Measurements from ENCODE around the gene RBMS3. TPM values are rescaled to one million over a fixed set of nuclear protein-coding genes. Genes with fewer than 3 reads are reported as not detected.

RBMS3 gene
- total RNA-seq, 2 donors from 2014 or later = 31.7 to 45.1 TPM

DNA sequence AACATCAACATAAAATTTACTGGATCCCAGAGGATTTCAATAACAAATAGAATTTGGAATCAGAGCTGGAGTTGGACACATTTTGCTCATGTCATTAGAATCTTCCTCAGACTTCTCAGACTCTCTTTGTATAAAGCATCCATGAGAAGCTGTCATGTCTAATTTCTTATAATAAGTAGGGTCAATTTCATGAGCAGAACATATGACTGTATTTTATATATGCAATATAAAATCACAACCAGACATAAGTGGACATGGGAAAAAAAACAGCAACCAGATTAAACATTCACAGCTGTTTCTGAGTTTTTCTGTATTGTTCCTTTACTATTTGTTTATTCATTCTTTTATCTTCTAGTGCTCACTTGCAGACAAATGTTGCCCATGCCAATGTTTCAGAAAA is 325.5 kb downstream of the RBMS3 start:
- H3K36me3 ChIP-seq = no peaks in the 10 kb centered on the region
- no peak for DNase-seq (ENCODE audit: low spot score)
- intact Hi-C loops (cut with DNase I) = no loop called here
- no peaks in the 10 kb centered on the region for H3K27me3 ChIP-seq (replicated peaks; ENCODE audit: insufficient read depth)
- no peak overlapping the region for H3K27ac ChIP-seq
- H3K9me3 ChIP-seq = no peaks in the 10 kb centered on the region
- H3K4me1 ChIP-seq (replicated peaks) = no peaks in the 10 kb centered on the region
- H3K4me3 ChIP-seq = no peak overlapping the region
- TF ChIP-seq POLR2A (IDR thresholded peaks at IDR 0.05) (no peak), POLR2AphosphoS5 (IDR thresholded peaks at IDR 0.05) (no peak)
- TF ChIP-seq, protein P1, sequence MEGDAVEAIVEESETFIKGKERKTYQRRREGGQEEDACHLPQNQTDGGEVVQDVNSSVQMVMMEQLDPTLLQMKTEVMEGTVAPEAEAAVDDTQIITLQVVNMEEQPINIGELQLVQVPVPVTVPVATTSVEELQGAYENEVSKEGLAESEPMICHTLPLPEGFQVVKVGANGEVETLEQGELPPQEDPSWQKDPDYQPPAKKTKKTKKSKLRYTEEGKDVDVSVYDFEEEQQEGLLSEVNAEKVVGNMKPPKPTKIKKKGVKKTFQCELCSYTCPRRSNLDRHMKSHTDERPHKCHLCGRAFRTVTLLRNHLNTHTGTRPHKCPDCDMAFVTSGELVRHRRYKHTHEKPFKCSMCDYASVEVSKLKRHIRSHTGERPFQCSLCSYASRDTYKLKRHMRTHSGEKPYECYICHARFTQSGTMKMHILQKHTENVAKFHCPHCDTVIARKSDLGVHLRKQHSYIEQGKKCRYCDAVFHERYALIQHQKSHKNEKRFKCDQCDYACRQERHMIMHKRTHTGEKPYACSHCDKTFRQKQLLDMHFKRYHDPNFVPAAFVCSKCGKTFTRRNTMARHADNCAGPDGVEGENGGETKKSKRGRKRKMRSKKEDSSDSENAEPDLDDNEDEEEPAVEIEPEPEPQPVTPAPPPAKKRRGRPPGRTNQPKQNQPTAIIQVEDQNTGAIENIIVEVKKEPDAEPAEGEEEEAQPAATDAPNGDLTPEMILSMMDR (IDR thresholded peaks at IDR 0.05) = no peak

DNA sequence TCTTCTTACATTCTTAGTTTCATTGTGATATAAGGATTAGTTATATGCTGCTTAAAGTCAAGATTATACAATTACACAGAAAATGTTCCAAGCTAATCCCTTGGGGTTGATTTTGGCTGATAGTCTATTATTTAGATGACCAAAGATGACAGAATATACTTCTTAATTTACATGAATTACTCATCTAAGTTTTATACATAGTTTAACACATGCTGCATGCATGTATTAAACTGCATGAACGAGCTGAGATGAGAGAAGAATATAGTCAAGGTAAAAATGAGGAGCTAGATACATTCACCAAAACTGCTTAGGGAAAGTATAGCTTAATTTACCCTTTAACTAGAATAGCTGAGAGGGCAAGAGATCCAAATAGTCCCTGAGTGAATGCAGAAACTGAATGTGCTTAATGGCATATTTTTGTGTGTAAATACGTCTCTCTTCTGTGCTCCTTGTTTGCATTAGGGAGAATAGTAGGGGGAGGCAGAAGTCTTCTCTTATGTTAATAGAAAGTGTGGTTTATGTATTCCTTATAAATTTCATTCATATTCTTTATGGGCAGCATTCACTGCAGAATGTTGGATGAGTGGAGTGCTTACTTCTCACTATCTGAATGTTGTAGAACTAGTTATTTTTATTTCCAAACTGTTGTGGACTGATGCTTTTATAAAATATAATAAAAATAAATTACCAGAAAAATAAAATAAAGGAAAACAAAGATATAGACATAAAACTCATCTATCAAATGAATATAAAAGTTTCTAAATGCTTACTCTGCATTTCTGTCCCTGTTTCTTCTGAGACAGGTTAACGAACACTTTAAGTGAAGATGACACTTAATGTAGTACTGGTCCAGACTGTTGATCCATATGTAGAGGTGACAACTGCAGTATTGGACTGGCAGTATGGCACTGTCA is 327.8 kb downstream of the RBMS3 start:
- H3K4me1 ChIP-seq (replicated peaks) = no peaks in the 10 kb centered on the region
- 74% methylated on average over 3 of the region's 3 CpGs for WGBS
- no peaks in the 10 kb centered on the region for H3K36me3 ChIP-seq
- TF ChIP-seq, protein P1 (IDR thresholded peaks at IDR 0.05) = no peak
- no peak for TF ChIP-seq POLR2A (IDR thresholded peaks at IDR 0.05)
- no peak for TF ChIP-seq POLR2AphosphoS5 (IDR thresholded peaks at IDR 0.05)
- no peak overlapping the region for H3K27ac ChIP-seq
- intact Hi-C loops (cut with DNase I) = no loop called here
- H3K9me3 ChIP-seq = no peaks in the 10 kb centered on the region
- no peaks in the 10 kb centered on the region for H3K27me3 ChIP-seq (replicated peaks; ENCODE audit: insufficient read depth)
- H3K4me3 ChIP-seq = no peak overlapping the region
- no peak for DNase-seq (ENCODE audit: low spot score)

DNA sequence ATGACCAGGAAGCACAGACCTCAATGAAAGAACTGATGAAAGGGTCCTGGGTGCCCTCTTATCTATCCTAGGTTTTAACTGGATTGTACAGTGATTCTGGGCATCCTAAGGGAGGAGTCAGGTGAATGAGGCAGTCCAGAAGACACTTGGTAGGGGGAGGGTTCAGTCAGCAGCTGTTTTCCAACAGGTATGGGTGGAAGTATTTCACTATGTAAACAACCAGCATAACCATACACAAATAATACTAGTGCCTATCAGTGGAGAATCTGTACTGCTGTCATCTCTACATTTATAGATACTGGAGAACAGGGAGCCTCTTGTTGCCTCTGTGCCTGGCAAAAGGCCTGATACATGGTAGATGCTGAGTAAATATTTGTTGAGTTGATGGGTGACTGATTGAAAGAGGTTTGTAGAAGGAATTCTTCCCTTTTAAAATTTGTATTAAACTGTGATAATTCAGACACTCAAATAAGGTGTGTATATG is 328.5 kb downstream of the RBMS3 start:
- H3K4me3 ChIP-seq = no peak overlapping the region
- intact Hi-C loops (cut with DNase I) = no loop called here
- TF ChIP-seq, protein P1 (IDR thresholded peaks at IDR 0.05) = no peak
- TF ChIP-seq POLR2AphosphoS5 (IDR thresholded peaks at IDR 0.05) = peak; percentile 80
- H3K9me3 ChIP-seq = no peaks in the 10 kb centered on the region
- H3K4me1 ChIP-seq (replicated peaks) = no peaks in the 10 kb centered on the region
- DNase-seq (ENCODE audit: low spot score) = peak; percentile 67
- no peak overlapping the region for H3K27ac ChIP-seq
- H3K36me3 ChIP-seq = no peaks in the 10 kb centered on the region
- no peaks in the 10 kb centered on the region for H3K27me3 ChIP-seq (replicated peaks; ENCODE audit: insufficient read depth)

DNA sequence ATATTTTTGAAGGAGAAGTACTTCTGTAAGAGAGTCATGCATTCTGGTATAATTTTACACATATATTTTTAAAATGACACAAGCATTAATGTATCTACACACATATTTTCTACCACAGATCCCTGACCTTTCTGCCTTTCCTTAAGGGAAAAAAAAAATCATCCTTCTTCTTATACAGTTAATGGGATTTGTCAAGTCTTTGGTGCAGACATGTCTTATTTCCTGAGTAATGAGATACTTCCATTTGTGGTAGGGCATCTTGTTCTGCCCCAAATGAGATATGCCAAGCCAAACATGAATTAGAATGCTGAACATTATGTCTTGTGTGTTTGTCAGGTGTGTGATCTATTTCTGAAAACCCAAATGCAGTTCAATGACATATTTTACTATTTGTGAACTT is 329.9 kb downstream of the RBMS3 start:
- no peaks in the 10 kb centered on the region for H3K36me3 ChIP-seq
- H3K27ac ChIP-seq = no peak overlapping the region
- DNase-seq (ENCODE audit: low spot score) = no peak
- TF ChIP-seq POLR2AphosphoS5 (IDR thresholded peaks at IDR 0.05) (no peak), POLR2A (IDR thresholded peaks at IDR 0.05) (no peak)
- TF ChIP-seq, protein P1 (IDR thresholded peaks at IDR 0.05) = no peak
- H3K9me3 ChIP-seq = no peaks in the 10 kb centered on the region
- intact Hi-C loops (cut with DNase I) = no loop called here
- no peaks in the 10 kb centered on the region for H3K27me3 ChIP-seq (replicated peaks; ENCODE audit: insufficient read depth)
- no peak overlapping the region for H3K4me3 ChIP-seq
- no peaks in the 10 kb centered on the region for H3K4me1 ChIP-seq (replicated peaks)

DNA sequence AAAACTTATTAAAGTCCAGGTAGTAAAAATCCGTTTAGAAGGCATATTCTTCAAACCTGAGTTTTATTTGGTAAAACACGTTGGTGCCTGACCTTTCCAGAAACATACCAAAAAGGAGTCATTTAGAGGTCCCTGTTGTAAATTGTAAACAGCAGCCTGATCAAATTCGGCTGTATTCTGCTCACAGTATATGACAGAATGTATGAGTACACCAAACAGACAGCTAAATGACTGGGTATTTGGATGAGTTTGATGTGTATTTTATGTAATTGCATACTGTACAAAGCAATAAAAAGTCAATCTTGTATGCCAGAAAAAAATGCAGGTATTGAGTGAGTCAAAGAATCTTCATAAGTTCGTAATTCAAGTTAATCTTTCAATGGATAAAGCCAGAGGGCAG is 330.4 kb downstream of the RBMS3 start:
- 35% methylated on average over 4 of the region's 4 CpGs for WGBS
- no peak overlapping the region for H3K27ac ChIP-seq
- no peaks in the 10 kb centered on the region for H3K36me3 ChIP-seq
- intact Hi-C loops (cut with DNase I) = no loop called here
- no peaks in the 10 kb centered on the region for H3K4me1 ChIP-seq (replicated peaks)
- no peaks in the 10 kb centered on the region for H3K27me3 ChIP-seq (replicated peaks; ENCODE audit: insufficient read depth)
- TF ChIP-seq, protein P1 (IDR thresholded peaks at IDR 0.05) = no peak
- TF ChIP-seq POLR2AphosphoS5 (IDR thresholded peaks at IDR 0.05) (no peak), POLR2A (IDR thresholded peaks at IDR 0.05) (no peak)
- no peak overlapping the region for H3K4me3 ChIP-seq
- H3K9me3 ChIP-seq = no peaks in the 10 kb centered on the region
- DNase-seq (ENCODE audit: low spot score) = no peak
